ENCODE data around the gene EMC7. TPM values are rescaled to one million over a fixed set of nuclear protein-coding genes. Genes with fewer than 3 reads are reported as not detected.

EMC7 gene
- total RNA-seq, 1 experiment from 2014 or later = 50.3 TPM

DNA sequence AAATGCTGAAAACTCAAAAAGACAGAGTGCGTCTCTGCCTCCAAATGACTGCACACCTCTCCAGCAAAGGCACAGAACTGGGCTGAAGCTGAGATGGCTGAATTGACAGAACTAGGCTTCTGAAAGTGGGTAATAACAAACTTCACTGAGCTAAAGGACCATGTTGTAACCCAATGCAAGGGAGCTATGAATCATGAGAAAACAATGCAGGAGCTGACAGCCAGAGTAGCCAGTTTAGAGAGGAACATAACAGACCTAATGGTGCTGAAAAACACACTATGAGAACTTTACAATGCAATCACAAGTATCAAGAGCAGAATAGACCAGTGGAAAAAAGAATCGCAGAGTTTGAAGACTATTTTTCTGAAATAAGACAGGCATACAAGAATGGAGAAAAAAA is 52.5 kb downstream of the EMC7 start:
- Histone ChIP-seq H3K36me3 (ENCODE audit: low read depth, low read length) (peaks cover 2% of the 10 kb centered on the region; the same call in 1 of the 2 replicates), H3K9me2 (replicated peaks; ENCODE audit: low read length) (no peaks in the 10 kb centered on the region), H4K20me1 (ENCODE audit: low read length) (no peaks in the 10 kb centered on the region), H3K4me1 (ENCODE audit: insufficient read depth, low read length) (peaks cover 18% of the 10 kb centered on the region), H3F3A (ENCODE audit: low read length, unreplicated experiment) (no peaks in the 10 kb centered on the region), H3K4me2 (ENCODE audit: low read length) (no peak overlapping the region), H3K27ac (ENCODE audit: low read length) (no peak overlapping the region), H3K9me3 (ENCODE audit: low read length) (peaks cover 5% of the 10 kb centered on the region; the same call in 1 of the 2 replicates), H3K4me3 (ENCODE audit: low read length) (no peak overlapping the region), H3K9ac (ENCODE audit: low read length) (no peak overlapping the region), H2AFZ (ENCODE audit: low read length) (no peak overlapping the region), H3K79me2 (ENCODE audit: low read length) (no peaks in the 10 kb centered on the region), H3K27me3 (ENCODE audit: low read length) (no peaks in the 10 kb centered on the region)
- intact Hi-C loops (cut with micrococcal nuclease) = no loop called here
- DNase-seq (peak; percentile 66), ATAC-seq (no peak)
- ChIA-PET CTCF (no interaction called here), POLR2A (ENCODE audit: unreplicated experiment) (no interaction called here)
- TF ChIP-seq EZH2 (IDR thresholded peaks at IDR 0.05; ENCODE audit: low read length, unreplicated experiment) (no peak), EZH2phosphoT487 (IDR thresholded peaks at IDR 0.05; ENCODE audit: borderline replicate concordance, low read length) (no peak)
- TF ChIP-seq, protein P1, sequence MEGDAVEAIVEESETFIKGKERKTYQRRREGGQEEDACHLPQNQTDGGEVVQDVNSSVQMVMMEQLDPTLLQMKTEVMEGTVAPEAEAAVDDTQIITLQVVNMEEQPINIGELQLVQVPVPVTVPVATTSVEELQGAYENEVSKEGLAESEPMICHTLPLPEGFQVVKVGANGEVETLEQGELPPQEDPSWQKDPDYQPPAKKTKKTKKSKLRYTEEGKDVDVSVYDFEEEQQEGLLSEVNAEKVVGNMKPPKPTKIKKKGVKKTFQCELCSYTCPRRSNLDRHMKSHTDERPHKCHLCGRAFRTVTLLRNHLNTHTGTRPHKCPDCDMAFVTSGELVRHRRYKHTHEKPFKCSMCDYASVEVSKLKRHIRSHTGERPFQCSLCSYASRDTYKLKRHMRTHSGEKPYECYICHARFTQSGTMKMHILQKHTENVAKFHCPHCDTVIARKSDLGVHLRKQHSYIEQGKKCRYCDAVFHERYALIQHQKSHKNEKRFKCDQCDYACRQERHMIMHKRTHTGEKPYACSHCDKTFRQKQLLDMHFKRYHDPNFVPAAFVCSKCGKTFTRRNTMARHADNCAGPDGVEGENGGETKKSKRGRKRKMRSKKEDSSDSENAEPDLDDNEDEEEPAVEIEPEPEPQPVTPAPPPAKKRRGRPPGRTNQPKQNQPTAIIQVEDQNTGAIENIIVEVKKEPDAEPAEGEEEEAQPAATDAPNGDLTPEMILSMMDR (conservative IDR thresholded peaks at IDR 0.05; ENCODE audit: low read depth, low read length) = no peak
- BruUV-seq (replicated peaks) = no TSS peak

DNA sequence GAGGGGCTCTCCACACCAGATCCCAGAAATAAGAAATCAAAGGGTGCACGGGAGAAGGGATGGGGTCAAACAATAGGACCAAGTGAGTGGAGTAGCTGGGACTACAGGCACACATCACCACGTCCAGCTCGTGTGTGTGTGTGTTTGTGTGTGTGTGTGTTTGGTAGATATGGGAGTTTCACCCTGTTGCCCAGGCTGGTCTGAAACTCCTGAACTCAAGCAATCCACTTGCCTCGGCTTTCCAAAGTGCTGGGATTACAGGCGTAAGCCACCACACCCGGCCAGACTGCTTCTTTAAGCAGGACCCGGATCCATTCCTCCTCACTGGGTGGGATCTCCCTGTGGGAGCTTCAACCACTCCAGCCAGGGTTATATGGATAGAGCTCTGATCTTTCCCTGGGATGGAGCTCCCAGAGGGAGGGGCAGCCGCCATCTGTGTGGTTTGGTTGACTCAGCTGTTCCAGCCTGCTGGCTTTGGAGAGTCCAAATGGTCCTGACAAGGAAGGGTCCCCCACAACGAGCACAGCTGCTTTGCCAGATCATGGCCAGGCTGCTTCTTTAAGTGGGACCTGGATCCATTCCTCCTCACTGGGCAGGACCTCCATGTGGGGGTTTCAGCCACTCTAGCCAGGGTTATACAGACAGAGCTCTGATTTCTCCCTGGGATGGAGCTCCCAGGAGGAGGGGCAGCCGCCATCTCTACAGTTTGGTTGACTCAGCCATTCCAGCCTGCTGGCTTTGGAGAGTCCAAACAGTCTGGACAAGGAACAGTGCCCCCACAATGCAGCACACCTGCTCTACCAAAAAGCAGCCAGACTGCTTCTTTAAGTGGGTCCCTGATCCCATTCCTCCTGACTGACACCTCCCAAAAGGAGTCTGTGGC is 53.5 kb downstream of the EMC7 start:
- ChIA-PET CTCF (no interaction called here), POLR2A (ENCODE audit: unreplicated experiment) (interaction anchor here (0.5 to 0.6 kb wide), 2 partner anchors 176 to 589 kb away, joined by 4 to 6 read pairs; no protein-coding TSS in a partner anchor)
- Histone ChIP-seq H3K4me2 (ENCODE audit: low read length) (peak overlapping the region; percentile 60), H3K79me2 (ENCODE audit: low read length) (no peaks in the 10 kb centered on the region), H3K9me3 (ENCODE audit: low read length) (peaks cover 5% of the 10 kb centered on the region; the same call in 1 of the 2 replicates), H4K20me1 (ENCODE audit: low read length) (no peaks in the 10 kb centered on the region), H2AFZ (ENCODE audit: low read length) (peak overlapping the region; percentile 42; the same call in 1 of the 2 replicates), H3K27me3 (ENCODE audit: low read length) (no peaks in the 10 kb centered on the region), H3K27ac (ENCODE audit: low read length) (peak overlapping the region; percentile 28; the same call in 1 of the 2 replicates), H3K4me1 (ENCODE audit: insufficient read depth, low read length) (peaks cover 18% of the 10 kb centered on the region), H3K36me3 (ENCODE audit: low read depth, low read length) (peaks cover 2% of the 10 kb centered on the region; the same call in 1 of the 2 replicates), H3K9me2 (replicated peaks; ENCODE audit: low read length) (no peaks in the 10 kb centered on the region), H3K4me3 (ENCODE audit: low read length) (peak overlapping the region; percentile 25; the same call in 1 of the 2 replicates), H3K9ac (ENCODE audit: low read length) (no peak overlapping the region), H3F3A (ENCODE audit: low read length, unreplicated experiment) (no peaks in the 10 kb centered on the region)
- TF ChIP-seq, protein P1 (conservative IDR thresholded peaks at IDR 0.05; ENCODE audit: low read depth, low read length) = no peak
- TF ChIP-seq EZH2 (IDR thresholded peaks at IDR 0.05; ENCODE audit: low read length, unreplicated experiment) = no peak
- no peak for TF ChIP-seq EZH2phosphoT487 (IDR thresholded peaks at IDR 0.05; ENCODE audit: borderline replicate concordance, low read length)
- intact Hi-C loops (cut with micrococcal nuclease) = no loop called here
- ATAC-seq = no peak
- no TSS peak for BruUV-seq (replicated peaks)
- no peak for DNase-seq

Measured in PC-3 (cell line).